ENCODE results near the gene CYS1.

DNA sequence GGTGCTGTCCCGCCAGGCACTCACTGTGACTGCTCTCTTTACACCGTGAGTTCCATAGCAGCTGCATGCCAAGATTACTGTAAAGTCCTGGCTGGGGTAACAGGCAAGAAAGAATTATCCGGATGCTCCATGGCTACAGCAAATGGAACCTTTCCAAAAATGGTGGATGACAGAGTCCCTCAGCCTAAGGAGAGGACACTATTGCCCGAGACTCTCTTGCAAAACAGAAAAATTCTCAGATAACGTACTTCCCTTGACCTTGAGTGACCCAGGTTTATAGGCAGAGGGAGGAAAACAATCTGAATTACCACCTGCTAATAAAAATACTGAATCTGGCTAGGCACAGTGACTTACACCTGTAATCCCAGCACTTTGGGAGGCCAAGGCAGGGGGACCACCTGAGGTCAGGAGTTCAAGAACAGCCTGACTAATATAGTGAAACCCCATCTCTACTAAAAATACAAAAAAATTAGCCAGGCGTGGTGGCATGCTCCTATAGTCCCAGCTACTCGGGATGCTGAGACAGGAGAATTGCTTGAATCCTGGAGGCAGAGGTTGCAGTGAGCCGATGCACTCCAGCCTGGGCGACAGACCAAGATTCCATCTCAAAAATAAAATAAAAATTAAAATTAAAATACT, 4.5 kb downstream of the CYS1 start:
- TF ChIP-seq EZH2 (IDR thresholded peaks at IDR 0.05), result no peak
- TF ChIP-seq, protein P1, sequence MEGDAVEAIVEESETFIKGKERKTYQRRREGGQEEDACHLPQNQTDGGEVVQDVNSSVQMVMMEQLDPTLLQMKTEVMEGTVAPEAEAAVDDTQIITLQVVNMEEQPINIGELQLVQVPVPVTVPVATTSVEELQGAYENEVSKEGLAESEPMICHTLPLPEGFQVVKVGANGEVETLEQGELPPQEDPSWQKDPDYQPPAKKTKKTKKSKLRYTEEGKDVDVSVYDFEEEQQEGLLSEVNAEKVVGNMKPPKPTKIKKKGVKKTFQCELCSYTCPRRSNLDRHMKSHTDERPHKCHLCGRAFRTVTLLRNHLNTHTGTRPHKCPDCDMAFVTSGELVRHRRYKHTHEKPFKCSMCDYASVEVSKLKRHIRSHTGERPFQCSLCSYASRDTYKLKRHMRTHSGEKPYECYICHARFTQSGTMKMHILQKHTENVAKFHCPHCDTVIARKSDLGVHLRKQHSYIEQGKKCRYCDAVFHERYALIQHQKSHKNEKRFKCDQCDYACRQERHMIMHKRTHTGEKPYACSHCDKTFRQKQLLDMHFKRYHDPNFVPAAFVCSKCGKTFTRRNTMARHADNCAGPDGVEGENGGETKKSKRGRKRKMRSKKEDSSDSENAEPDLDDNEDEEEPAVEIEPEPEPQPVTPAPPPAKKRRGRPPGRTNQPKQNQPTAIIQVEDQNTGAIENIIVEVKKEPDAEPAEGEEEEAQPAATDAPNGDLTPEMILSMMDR (IDR thresholded peaks at IDR 0.05 in 2 of 3, conservative IDR thresholded peaks at IDR 0.05 in 1 of 3; ENCODE audit: borderline replicate concordance in 1 of 3, insufficient read depth in 1 of 3, low read depth in 2 of 3, low read length in 2 of 3), result no peak
- no peak for TF ChIP-seq CEBPB (IDR thresholded peaks at IDR 0.05; ENCODE audit: low read depth)
- no peak for TF ChIP-seq POLR2A (IDR thresholded peaks at IDR 0.05; ENCODE audit: borderline replicate concordance, extremely low read depth, insufficient read depth, insufficient read length)
- TF ChIP-seq EZH2phosphoT487 (IDR thresholded peaks at IDR 0.05; ENCODE audit: borderline replicate concordance), result no peak
- no peak for TF ChIP-seq YY1 (IDR thresholded peaks at IDR 0.05; ENCODE audit: extremely low read depth, insufficient replicate concordance, low read depth, low read length)
- no peak for TF ChIP-seq ZNF274 (IDR thresholded peaks at IDR 0.05; ENCODE audit: low read depth, low read length)
- TF ChIP-seq RAD21 (IDR thresholded peaks at IDR 0.05; ENCODE audit: low read depth), result no peak
- TF ChIP-seq SRF (IDR thresholded peaks at IDR 0.05; ENCODE audit: low read depth), result no peak
- TF ChIP-seq, protein P2, sequence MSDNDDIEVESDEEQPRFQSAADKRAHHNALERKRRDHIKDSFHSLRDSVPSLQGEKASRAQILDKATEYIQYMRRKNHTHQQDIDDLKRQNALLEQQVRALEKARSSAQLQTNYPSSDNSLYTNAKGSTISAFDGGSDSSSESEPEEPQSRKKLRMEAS (IDR thresholded peaks at IDR 0.05), result no peak
- TF ChIP-seq SP1 (IDR thresholded peaks at IDR 0.05; ENCODE audit: low read depth), result no peak
- no peak for TF ChIP-seq JUND (IDR thresholded peaks at IDR 0.05)
- TF ChIP-seq, protein P3, sequence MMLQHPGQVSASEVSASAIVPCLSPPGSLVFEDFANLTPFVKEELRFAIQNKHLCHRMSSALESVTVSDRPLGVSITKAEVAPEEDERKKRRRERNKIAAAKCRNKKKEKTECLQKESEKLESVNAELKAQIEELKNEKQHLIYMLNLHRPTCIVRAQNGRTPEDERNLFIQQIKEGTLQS (IDR thresholded peaks at IDR 0.05), result no peak
- TF ChIP-seq, protein P4, sequence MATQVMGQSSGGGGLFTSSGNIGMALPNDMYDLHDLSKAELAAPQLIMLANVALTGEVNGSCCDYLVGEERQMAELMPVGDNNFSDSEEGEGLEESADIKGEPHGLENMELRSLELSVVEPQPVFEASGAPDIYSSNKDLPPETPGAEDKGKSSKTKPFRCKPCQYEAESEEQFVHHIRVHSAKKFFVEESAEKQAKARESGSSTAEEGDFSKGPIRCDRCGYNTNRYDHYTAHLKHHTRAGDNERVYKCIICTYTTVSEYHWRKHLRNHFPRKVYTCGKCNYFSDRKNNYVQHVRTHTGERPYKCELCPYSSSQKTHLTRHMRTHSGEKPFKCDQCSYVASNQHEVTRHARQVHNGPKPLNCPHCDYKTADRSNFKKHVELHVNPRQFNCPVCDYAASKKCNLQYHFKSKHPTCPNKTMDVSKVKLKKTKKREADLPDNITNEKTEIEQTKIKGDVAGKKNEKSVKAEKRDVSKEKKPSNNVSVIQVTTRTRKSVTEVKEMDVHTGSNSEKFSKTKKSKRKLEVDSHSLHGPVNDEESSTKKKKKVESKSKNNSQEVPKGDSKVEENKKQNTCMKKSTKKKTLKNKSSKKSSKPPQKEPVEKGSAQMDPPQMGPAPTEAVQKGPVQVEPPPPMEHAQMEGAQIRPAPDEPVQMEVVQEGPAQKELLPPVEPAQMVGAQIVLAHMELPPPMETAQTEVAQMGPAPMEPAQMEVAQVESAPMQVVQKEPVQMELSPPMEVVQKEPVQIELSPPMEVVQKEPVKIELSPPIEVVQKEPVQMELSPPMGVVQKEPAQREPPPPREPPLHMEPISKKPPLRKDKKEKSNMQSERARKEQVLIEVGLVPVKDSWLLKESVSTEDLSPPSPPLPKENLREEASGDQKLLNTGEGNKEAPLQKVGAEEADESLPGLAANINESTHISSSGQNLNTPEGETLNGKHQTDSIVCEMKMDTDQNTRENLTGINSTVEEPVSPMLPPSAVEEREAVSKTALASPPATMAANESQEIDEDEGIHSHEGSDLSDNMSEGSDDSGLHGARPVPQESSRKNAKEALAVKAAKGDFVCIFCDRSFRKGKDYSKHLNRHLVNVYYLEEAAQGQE (IDR thresholded peaks at IDR 0.05; ENCODE audit: low read depth), result no peak
